Activated CD8-positive, alpha-beta memory T cell treated with anti-CD3 and anti-CD28 coated beads for 36 hours (primary cell): ENCODE data around the gene ANKRD44. TPM values are rescaled to one million over a fixed set of nuclear protein-coding genes. Genes with fewer than 3 reads are reported as not detected.
"Not testable (repeated sequence)": the region's sequence is repeated elsewhere in the genome, so short reads cannot be mapped to it uniquely, and the experiment has no call there.

Experiments used
- CTCF ChIA-PET: fragments of 350-600 bp; sonication (Branson Sonifier 250); formaldehyde crosslinking; loops from one replicate; lab custom pipeline; 2021; ENCODE audit warnings: antibody characterized with exemption; lab: Charles Lee
- POLR2A ChIA-PET: fragments of 350-600 bp; sonication (Branson Sonifier 250); formaldehyde crosslinking; loops from one replicate; lab custom pipeline; 2021; ENCODE audit warnings: antibody characterized with exemption; lab: Charles Lee
- total RNA-seq, 2 experiments: library from RNA; stranded (reverse); gene quantifications; one replicate each; pipeline ENCODE4 v1.2.3, GENCODE V29; 2021

Gene ANKRD44
- 100 to 1,000 TPM; 119 to 130 TPM for total RNA-seq

DNA sequence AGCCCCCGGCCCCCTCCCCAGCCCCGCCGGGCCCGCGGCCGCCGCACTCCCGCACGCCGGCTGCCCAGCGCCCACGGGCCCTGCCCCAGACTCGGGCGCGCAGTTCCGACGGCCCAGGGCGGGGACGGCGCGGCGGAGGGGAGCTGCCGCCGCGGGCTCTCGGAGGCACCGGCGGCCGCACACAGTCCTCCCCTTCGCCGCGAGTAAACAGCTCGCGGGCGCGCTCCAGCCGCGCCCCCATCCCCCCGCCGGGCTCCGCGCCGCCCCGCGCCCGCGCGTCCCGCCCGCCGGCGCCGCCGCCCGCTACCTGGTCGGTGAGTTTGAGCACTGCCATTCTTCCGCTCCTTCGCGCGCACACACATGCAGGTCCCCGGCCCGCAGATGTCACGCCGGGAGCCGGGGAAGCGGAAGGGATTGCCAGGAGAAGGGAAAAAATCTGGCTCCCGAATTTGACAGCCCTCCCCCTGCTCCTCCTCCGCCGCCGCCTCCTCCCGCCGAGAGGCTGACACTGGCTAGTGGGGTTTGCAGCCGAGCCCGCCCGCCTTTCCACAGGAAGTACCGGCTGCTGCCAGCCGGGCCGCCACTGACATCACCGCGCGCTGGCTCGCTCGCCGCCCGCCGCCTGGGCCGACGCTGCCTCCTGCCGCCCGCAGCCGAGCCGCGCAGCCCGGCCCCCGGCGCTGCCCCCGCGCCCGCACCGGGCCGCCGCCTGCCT, at the start of gene ANKRD44:
TSS of gene ANKRD44 (minus strand) at position 510 of the 715 bp plus-strand sequence. CDS start at position 334, 176 bp downstream.
- CTCF ChIA-PET = interaction anchor here (0.7 to 3.5 kb wide), 7 partner anchors 9 to 119 kb away, joined by 3 to 13 read pairs (median 3); no protein-coding TSS in a partner anchor
- POLR2A ChIA-PET = interaction anchor here (1.4 to 3.4 kb wide), 2 partner anchors 73 to 112 kb away, joined by 7 to 34 read pairs; no protein-coding TSS in a partner anchor

DNA sequence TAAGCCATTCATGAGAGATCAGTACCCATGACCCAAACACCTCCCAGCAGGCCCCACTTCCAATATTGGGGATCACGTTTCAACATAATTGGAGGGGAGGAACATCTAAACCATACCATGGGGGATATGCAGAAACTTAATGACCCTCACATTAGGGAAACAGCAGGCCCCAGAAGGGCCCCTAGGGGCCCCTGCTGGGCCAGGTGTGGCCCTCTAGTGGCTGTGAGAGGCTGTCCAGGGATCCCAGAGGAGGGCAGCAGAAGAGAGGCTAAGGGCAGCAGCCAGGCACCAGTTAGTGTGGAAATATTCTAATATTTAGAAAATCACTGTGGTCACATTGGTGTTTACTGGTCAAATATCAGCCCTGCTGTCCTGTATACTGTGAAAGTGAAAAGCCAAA, 49.3 kb upstream of the ANKRD44 start:
- ChIA-PET CTCF (interaction anchor here (1.0 to 1.2 kb wide), 2 partner anchors 32 to 172 kb away, joined by 3 read pairs; no protein-coding TSS in a partner anchor), POLR2A (no interaction called here)

DNA sequence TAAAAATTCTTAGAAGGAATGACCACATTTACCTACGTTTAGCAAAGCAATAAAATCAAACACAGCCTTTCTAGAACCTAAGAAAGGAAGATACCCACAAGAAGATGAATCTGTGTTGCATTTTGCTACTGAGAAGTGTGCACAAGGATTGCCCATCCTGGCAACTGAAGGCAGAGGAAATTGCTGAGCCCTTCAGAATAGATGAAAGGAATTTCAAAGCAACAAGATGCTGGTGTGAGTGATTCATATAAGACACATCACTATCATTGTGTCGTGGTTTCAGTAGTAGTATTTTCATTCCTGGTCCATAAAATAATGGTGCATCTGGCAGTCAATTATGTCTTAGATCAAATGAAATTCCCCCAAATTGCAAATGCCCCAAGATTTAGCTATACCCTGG, 48.4 kb upstream of the ANKRD44 start:
- ChIA-PET POLR2A (no interaction called here), CTCF (interaction anchor here (1.2 to 2.1 kb wide), 3 partner anchors 31 to 245 kb away, joined by 3 to 8 read pairs (median 3); no protein-coding TSS in a partner anchor)

DNA sequence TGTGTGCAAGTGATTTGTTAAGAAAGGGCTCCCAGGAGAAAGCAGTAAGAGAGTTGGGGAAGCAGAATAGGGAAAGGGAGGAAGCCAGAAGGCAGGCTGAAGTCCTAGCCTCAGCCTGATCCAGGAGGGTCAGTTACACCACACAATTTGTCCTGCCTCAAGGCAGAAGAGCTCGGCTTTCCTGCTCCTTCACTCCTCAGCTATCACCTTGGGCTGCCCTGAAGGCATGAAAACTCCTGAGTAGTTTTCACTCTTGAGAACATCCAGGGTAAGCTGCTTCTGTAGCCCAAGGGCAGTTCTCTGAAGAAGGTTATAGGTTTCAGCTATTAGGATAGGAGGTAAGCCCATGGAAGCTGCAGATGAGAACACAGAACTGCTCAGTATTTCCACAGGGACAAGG, 47.4 kb upstream of the ANKRD44 start:
- POLR2A ChIA-PET = interaction anchor here (1.0 kb wide), 1 partner anchor 1052 kb away, joined by 3 read pairs; no protein-coding TSS in a partner anchor
- CTCF ChIA-PET = interaction anchor here (1.2 to 2.1 kb wide), 2 partner anchors 167 to 244 kb away, joined by 3 to 8 read pairs; no protein-coding TSS in a partner anchor

DNA sequence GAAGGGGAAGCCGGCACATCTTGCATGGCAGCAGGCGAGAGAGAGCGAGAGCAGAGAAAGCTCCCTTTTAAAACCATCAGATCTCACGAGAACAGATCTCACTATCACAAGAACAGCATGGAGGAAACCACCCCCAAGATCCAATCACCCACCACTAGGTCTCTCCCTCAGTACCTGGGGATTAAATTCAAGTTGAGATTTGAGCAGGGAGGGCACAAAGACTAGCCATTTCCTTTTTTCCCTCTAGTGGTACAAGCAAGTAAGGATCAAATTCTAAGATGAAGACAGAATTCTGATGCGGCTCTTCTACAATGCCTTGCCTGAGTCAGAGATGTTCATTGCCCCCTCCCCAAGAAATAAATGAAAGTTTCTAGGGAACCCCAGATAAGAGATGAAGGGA, 45.6 kb upstream of the ANKRD44 start:
- ChIA-PET POLR2A (no interaction called here), CTCF (interaction anchor here (0.6 kb wide), 1 partner anchor 314 kb away, joined by 5 read pairs; no protein-coding TSS in a partner anchor)

DNA sequence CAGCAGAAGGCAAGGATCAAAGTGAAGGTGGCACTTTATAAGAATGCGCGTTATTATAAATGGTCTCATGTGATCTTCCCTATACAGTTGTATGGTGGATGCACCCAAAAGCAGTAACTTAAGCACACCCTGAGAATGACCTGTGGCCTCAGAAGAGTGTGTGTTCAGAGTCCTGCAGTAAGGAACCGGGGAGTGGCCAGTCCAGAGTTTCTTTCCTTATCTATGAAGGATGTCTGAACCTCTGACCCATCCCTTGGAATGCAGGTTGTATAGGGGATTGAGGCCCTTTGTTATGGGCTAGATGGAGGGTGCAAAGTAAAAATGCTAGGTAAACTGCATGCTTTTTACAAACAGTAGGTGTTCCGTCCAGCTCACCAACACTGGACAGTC, 43.6 kb upstream of the ANKRD44 start:
- CTCF ChIA-PET = no interaction called here
- POLR2A ChIA-PET = no interaction called here

DNA sequence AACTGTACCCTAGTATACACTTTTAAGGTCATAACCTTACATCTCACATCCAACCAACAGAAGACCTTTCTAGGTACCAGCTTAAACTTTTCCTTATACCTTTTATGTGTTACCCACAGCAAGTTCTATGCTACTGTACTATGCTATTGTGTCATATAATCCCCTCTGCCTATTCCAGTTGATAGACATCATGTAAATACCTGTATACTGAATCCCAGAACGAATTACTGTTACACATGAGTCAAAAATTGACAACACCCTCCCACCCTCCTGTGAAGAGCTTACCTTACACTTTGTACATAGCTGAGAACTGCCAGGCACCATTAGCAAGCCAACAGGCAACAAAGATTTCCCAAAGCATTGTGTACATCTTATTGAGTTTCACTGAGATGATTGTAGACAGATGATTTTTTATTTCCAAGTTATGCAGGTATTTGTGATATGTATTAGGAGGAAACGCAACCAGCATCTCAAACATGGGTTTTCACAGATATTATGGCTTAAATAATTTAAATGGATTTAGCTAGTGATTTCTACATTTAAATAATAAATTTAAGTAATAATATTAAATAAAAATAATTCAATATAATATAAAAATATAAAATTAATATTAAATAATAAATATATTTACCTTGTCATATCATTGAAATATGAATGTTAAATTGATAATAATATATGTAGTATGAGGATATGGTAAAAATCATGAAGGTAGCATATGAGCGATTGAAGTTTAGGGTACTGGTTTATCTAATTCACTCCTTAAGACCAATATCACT, 43.0 kb upstream of the ANKRD44 start:
- ChIA-PET CTCF (no interaction called here), POLR2A (no interaction called here)

DNA sequence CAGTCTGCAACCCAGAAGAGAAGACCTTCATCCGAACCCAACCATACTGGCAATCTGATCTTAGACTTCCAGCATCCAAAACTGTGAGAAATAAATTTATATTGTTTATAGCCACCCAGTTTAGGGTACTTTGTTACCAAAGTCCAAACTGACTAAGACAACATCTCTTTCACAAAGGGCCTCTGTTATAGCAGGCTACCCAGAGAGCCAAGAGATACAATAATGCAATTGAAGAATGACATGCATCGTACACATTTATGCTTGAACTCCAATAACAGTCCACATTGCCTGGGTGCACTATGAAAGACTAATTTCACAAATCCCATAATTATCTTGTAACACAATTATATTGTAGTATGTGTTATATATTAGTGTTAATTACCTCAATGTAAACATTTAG, 39.1 kb upstream of the ANKRD44 start:
- ChIA-PET POLR2A (no interaction called here), CTCF (no interaction called here)

DNA sequence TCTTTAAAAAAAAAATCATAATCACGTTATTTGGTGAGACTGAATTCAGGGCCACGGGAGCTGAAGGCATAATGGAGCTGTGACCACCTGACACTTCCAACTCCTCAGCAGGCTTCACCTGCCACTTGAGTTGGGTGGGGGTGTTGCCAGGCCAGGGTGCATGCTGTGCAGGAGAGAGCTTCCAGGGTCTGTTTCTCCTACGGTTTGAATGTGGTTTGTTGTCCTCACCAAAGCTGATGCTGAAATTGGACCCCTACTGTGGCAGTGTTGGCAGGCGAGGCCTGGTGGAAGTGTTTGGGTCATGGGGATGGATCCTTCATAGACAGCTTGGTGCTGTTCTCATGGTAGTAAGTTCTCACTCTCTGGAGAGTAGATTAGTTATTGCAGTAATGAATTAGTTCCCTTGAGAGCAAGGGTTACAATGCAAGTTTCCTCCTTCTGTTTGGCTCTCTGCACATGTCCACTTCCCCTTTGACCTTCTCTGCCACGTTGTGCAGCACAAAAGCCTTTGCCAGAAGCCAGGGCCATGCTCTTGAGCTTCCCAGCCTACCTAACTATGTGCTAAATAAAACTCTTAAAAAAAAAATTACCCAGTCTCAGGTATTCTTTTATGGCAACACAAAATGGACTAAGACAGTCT, 38.3 kb upstream of the ANKRD44 start:
- ChIA-PET CTCF (no interaction called here), POLR2A (no interaction called here)

DNA sequence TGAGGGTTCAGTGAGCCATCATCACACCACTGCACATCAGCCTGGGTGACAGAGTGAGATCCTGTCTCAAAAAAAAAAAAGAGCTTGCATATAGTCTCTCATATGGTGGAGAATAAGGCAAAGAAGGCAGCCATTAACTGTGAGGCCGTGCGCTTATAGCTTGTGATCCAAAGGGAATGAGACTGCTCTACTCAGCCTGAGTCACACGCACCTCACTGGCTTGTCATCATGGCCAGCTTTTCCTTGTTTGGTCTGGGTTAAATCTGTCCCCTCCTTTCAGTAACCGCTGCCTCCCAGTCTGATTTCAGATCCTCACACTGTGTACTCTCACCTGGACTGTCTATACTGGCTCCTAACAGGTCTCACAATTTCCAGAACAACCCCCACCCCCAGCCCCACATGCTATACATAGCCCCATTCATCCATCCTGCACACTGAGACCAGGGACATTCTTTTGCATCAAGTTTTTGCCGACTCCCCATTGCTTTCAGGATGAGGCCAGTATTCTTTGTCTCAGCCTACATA, 35.3 kb upstream of the ANKRD44 start:
- POLR2A ChIA-PET = no interaction called here
- CTCF ChIA-PET = interaction anchor here (1.6 kb wide), 1 partner anchor 17 kb away, joined by 4 read pairs; no protein-coding TSS in a partner anchor

DNA sequence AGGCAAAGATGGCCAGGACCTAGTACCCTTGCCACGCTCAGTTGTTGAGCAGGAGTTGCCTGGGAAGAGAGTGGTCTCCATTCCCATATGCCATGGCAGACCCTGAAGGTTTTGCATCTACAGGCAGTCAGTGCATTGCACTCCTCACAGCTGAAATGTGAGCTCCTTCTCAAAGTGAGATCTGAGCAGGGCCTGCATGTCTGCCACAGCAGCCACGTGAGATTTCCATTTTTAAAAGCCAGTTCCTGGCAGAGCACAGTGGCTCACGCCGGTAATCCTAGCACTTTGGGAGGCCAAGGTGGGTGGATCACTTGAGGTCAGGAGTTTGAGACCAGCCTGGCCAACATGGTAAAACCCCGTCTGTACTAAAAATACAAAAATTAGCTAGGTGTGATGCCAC, 33.4 kb upstream of the ANKRD44 start:
- CTCF ChIA-PET = not testable (repeated sequence)
- POLR2A ChIA-PET = interaction anchor here (0.5 kb wide), 1 partner anchor 9 kb away, joined by 3 read pairs; no protein-coding TSS in a partner anchor

DNA sequence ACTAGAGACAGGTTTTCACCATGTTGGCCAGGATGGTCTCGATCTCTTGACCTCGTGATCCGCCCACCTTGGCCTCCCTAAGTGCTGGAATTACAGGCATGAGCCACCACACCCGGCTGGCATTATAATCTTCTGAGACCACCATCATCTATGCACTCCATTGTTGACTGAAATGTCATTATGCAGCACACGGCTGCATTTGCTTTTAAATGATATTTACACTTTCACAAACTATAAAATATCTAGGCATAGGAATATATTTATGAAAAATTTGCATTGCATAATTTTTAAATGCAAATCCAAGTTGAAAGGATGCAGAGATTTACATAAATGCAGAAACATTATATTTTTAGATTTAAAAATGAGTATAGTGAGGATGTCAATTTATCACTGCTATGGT, 30.0 kb upstream of the ANKRD44 start:
- POLR2A ChIA-PET = no interaction called here
- CTCF ChIA-PET = no interaction called here

DNA sequence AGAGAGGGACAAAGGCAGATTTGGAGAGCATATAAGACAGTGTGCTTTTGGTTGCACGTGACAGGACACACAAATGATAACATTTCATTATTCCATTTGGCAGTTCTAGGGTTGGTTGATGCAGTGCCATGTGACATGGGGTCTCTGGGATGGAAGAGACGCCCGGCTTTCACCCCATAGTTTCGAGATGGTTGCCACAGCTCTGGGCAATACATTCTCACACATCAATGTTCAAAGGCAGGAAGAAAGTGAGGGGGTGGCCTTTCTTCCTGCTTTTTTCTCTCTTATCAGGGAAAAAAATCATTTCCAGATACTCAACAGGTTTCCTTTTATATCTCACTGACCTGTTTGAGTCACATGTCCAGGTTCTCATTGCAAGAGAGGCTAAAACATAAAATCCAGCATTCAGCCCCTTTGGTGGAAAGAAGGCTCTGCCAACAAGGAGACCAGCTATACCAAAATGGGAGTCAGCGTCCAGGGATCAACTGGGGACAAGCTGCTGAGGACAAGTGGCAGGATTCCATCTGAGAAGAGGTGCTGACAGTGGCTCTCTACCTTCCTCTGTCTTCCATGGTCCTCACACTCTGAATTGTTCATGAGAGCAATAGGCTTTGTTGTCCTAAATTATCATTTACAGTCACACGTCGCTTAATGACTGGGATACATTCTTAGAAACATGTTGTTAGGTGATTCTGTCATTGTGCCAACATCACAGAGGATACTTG, 29.1 kb upstream of the ANKRD44 start:
- CTCF ChIA-PET = interaction anchor here (0.6 kb wide), 1 partner anchor 18 kb away, joined by 3 read pairs; no protein-coding TSS in a partner anchor
- POLR2A ChIA-PET = no interaction called here

DNA sequence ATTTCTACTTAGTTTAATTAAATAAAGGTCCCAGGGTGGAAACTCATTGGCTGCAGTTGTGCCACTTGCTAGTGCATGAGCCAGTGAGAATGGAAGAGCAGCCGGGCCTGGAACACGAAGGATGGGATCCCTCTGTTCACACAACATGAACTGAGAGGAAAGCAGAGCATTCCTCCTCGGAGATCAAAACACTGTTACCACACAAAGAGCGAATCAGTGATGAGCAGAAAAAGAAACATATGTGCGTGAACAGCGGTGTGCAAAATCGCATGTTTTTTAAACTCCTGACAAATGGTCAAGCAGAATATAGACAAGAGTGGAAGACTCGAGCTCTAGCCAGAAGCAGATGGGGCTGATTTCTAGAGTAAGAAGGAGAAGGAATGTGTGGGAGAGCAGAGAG, 28.4 kb upstream of the ANKRD44 start:
- POLR2A ChIA-PET = no interaction called here
- CTCF ChIA-PET = no interaction called here

DNA sequence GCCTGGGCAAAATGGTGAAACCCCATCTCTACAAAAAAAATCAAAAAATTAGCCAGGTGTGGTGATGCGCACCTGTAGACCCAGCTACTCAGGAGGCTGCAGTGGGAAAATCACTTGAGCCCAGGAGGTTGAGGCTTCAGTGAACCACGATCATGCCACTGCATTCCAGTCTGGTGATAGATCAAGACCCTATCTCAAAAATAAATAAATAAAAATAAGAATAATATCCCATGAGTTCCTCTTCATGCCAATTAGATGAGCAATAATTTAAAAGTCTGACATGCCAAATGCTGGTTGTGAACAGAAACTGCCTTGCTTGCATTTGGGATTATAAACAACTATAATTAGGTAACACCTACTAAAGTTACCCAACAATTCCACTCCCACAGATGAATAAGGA, 22.1 kb upstream of the ANKRD44 start:
- ChIA-PET CTCF (no interaction called here), POLR2A (no interaction called here)

DNA sequence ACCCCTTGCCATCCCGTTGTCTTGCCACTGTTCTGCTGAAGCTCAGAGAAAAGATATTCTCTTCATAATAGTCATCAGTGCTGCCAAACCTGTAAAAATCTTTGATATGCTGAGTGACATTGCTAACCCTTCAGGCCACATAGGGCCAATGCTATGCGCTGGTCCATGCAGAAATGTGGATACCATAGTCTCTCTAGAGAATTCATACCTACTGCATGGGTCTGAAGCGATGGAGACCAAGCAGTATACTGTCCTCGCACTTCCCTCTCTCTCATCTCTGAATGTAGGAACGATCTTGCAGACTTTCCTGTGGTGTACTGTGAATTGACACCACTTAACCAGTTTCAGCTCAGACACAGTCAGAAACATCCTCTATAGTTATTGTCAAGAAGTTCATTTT, 17.9 kb upstream of the ANKRD44 start:
- POLR2A ChIA-PET = interaction anchor here (0.5 to 1.2 kb wide), 2 partner anchors 21 to 47 kb away, joined by 4 to 9 read pairs; no protein-coding TSS in a partner anchor
- CTCF ChIA-PET = interaction anchor here (1.1 to 1.4 kb wide), 3 partner anchors 14 to 31 kb away, joined by 3 read pairs; no protein-coding TSS in a partner anchor

DNA sequence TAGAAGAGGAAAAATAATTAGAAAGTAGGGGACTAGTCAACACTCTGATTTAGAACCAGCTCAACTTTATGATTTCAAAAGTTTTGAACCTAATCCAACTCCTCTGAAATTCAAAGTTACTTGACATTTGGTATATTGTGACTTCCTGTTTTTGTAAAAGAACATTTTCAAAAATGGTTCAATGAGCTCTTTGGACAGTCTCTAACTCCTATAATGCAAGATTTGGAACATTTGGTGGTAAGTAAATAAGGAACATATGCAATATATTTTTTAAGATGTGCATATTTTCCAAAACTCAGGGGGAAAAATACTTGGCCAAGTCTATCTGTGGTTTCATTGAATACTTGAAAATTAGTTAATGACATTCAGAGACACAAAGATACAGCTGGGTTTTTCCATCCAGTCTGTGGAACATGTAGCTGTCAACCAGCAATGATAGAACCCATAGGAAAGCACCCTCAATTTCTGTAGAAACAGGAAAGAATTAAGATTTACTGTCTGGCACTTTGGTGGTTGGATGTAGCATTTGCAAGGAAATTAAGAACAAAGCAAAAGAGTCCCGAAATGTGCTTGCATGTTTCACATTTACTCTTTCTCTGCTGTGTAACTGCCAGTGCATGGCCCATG, 17.0 kb upstream of the ANKRD44 start:
- POLR2A ChIA-PET = interaction anchor here (0.5 to 1.2 kb wide), 3 partner anchors 20 to 109 kb away, joined by 4 to 9 read pairs (median 4); no protein-coding TSS in a partner anchor
- CTCF ChIA-PET = interaction anchor here (0.6 to 1.4 kb wide), 4 partner anchors 13 to 32 kb away, joined by 3 read pairs; no protein-coding TSS in a partner anchor

DNA sequence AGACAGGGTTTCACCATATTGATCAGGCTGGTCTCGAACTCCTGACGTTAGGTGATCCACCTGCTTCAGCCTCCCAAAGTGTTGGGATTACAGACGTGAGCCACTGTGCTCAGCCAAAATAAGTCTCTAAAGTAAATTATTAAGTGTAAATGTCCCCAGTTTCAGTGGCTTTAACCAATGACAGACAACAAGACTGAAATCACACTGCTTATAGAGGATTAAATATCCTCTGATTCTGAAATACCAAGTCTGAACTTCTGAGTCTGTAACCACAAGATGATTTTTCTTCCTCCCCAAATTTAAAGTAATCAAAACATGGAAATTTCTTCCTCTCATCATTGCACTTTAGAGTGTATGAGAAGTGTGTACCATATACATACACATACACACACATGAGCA, 16.5 kb upstream of the ANKRD44 start:
- ChIA-PET POLR2A (interaction anchor here (0.6 kb wide), 1 partner anchor 110 kb away, joined by 4 read pairs; no protein-coding TSS in a partner anchor), CTCF (interaction anchor here (0.6 to 1.4 kb wide), 3 partner anchors 16 to 32 kb away, joined by 3 read pairs; no protein-coding TSS in a partner anchor)
